ENCODE results near the gene ZNF613. TPM values are rescaled to one million over a fixed set of nuclear protein-coding genes. Genes with fewer than 3 reads are reported as not detected.
"Not testable (repeated sequence)": the region's sequence is repeated elsewhere in the genome, so short reads cannot be mapped to it uniquely, and the experiment has no call there.

Gene ZNF613
- polyA plus RNA-seq, 6 donors from 2014 or later: 2.1 to 8.4 (median 6.1) TPM

GRCh38 chr19:51906108-51906507 lies 21.2 kb upstream of the ZNF613 start:
- Mint-ChIP-seq H3K27me3 (peaks cover 13 to 40% (median 22%) of the 10 kb centered on the region in 3 donors), H3K4me1 (peaks cover 19 to 30% (median 30%) of the 10 kb centered on the region in 3 donors), H3K9me3 (peaks cover 15 to 87% (median 60%) of the 10 kb centered on the region in 7 donors), H3K4me3 (peak overlapping the region in 2 of 8 donors; percentile 25 to 64), H3K36me3 (peaks cover 23 to 47% of the 10 kb centered on the region in 2 donors)
- DNase-seq; ATAC-seq (ENCODE audit: low read depth in 2 of 2); H3K27ac Mint-ChIP-seq: not testable (repeated sequence)

- peaks cover 13 to 40% (median 22%) of the 10 kb centered on the region in 3 donors for H3K27me3 Mint-ChIP-seq
- not testable (repeated sequence) for ATAC-seq (ENCODE audit: low read depth in 2 of 2); DNase-seq
- peak overlapping the region in 1 of 6 donors; percentile 33 for H3K27ac Mint-ChIP-seq
- peaks cover 16 to 40% of the 10 kb centered on the region in 2 donors for H3K36me3 Mint-ChIP-seq
- H3K9me3 Mint-ChIP-seq: peaks cover 11 to 84% (median 68%) of the 10 kb centered on the region in 7 donors
- peaks cover 15 to 22% (median 21%) of the 10 kb centered on the region in 3 donors for H3K4me1 Mint-ChIP-seq
- H3K4me3 Mint-ChIP-seq: peak overlapping the region in 1 of 8 donors; percentile 56
These were observed 19.3 kb upstream of the ZNF613 start for GRCh38 chr19:51907981-51908380.

DNA sequence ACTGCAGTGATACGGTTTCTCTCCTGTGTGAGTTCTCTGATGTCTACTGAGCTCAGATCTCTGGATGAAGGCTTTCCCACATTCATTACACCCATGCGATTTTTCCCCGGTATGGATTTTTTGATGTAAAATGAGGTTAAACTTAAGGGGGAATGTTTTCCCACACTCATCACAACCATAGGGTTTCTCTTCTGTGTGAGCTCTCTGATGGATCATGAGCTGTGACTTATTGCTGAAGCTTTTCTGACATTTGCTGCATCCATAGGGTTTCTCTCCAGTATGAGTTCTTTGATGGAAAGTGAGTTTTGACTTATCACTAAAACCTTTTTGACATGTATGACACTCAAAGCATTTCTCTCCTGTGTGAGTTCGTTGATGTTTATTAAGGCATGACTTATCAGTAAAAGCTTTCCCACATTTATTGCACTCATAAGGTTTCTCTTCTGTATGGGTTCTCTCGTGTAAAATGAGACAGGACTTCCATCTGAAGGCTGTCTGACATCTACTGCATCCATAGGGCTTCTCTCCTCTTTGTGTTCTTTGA lies 11.9 kb upstream of the ZNF613 start:
- DNase-seq (no peak), ATAC-seq (ENCODE audit: low read depth in 2 of 2) (no peak)
- Mint-ChIP-seq H3K27ac (no peak overlapping the region), H3K27me3 (peaks cover 0 to 2% (median 0%) of the 10 kb centered on the region in 3 donors), H3K36me3 (peaks cover 24 to 48% of the 10 kb centered on the region in 2 donors), H3K4me1 (peaks cover 4 to 6% (median 5%) of the 10 kb centered on the region in 3 donors), H3K4me3 (no peak overlapping the region), H3K9me3 (peaks cover 24 to 87% (median 75%) of the 10 kb centered on the region in 7 donors)

GRCh38 chr19:51916167-51916566 lies 11.1 kb upstream of the ZNF613 start:
- ATAC-seq (ENCODE audit: low read depth in 2 of 2) (no peak), DNase-seq (no peak)
- Mint-ChIP-seq H3K4me3 (peak overlapping the region in 1 of 8 donors; percentile 21), H3K27me3 (no peaks in the 10 kb centered on the region), H3K36me3 (peaks cover 24 to 48% of the 10 kb centered on the region in 2 donors), H3K27ac (no peak overlapping the region), H3K4me1 (peaks cover 4 to 6% (median 5%) of the 10 kb centered on the region in 3 donors), H3K9me3 (peaks cover 26 to 90% (median 76%) of the 10 kb centered on the region in 7 donors)

DNA sequence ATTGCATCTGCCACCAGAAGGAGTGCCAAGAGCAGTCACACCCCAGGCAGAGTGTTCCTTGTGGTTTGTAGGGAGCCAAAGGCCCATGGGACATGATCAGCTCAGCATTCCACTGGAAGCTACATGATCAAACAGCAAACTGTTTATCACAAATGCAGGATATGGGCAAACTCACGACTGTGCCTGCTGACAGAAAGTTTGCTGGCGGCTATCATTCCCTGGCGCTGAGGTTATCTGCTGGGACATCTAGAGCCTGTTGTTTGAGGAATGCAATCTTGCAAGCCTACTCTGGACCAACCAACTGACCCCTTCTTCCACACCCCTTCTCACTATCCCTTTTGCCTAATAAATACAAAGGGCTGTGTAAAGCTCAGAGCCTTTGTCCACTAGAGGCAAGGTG lies 7.7 kb upstream of the ZNF613 start:
- Mint-ChIP-seq H3K36me3 (peaks cover 31 to 38% of the 10 kb centered on the region in 2 donors), H3K4me3 (peak overlapping the region in 1 of 8 donors; percentile 33), H3K27me3 (no peaks in the 10 kb centered on the region), H3K9me3 (peaks cover 18 to 95% (median 79%) of the 10 kb centered on the region in 7 donors), H3K4me1 (peaks cover 4 to 6% (median 5%) of the 10 kb centered on the region in 3 donors), H3K27ac (peak overlapping the region in 1 of 6 donors; percentile 54)
- ATAC-seq (ENCODE audit: low read depth in 2 of 2): no peak
- DNase-seq: no peak

- H3K9me3 Mint-ChIP-seq: peaks cover 8 to 97% (median 82%) of the 10 kb centered on the region in 7 donors
- H3K4me1 Mint-ChIP-seq: peaks cover 7 to 9% (median 7%) of the 10 kb centered on the region in 3 donors
- H3K27me3 Mint-ChIP-seq: no peaks in the 10 kb centered on the region
- H3K36me3 Mint-ChIP-seq: peaks cover 27 to 31% of the 10 kb centered on the region in 2 donors
- no peak overlapping the region for H3K4me3 Mint-ChIP-seq
- DNase-seq (no peak), ATAC-seq (ENCODE audit: low read depth in 2 of 2) (no peak)
- H3K27ac Mint-ChIP-seq: no peak overlapping the region
These were observed 5.3 kb upstream of the ZNF613 start for GRCh38 chr19:51921949-51922348.

- Mint-ChIP-seq H3K27me3 (no peaks in the 10 kb centered on the region), H3K4me3 (peak overlapping the region; percentile 95 to 100 (median 98)), H3K36me3 (peaks cover 42 to 43% of the 10 kb centered on the region in 2 donors), H3K27ac (peak overlapping the region in 5 of 6 donors; percentile 89 to 98 (median 96)), H3K4me1 (peaks cover 21 to 34% (median 33%) of the 10 kb centered on the region in 3 donors), H3K9me3 (peaks cover 4 to 74% (median 59%) of the 10 kb centered on the region in 7 donors)
- no peak for ATAC-seq (ENCODE audit: low read depth in 2 of 2)
- no peak for DNase-seq
These were observed 867 bp upstream of the ZNF613 start for GRCh38 chr19:51926426-51926783.

- H3K27me3 Mint-ChIP-seq: no peaks in the 10 kb centered on the region
- DNase-seq: no peak
- peaks cover 9 to 73% (median 50%) of the 10 kb centered on the region in 7 donors for H3K9me3 Mint-ChIP-seq
- peak overlapping the region; percentile 95 to 100 (median 98) for H3K4me3 Mint-ChIP-seq
- H3K36me3 Mint-ChIP-seq: peaks cover 42 to 43% of the 10 kb centered on the region in 2 donors
- peak overlapping the region in 5 of 6 donors; percentile 8 to 97 (median 89) for H3K27ac Mint-ChIP-seq
- peaks cover 21 to 37% (median 33%) of the 10 kb centered on the region in 3 donors for H3K4me1 Mint-ChIP-seq
- no peak for ATAC-seq (ENCODE audit: low read depth in 2 of 2)
These were observed 587 bp downstream of the ZNF613 start for GRCh38 chr19:51927859-51928258.

- Mint-ChIP-seq H3K36me3 (peaks cover 53 to 59% of the 10 kb centered on the region in 2 donors), H3K27ac (no peak overlapping the region), H3K27me3 (no peaks in the 10 kb centered on the region), H3K4me3 (peak overlapping the region in 1 of 8 donors; percentile 35), H3K9me3 (peaks cover 10 to 74% (median 37%) of the 10 kb centered on the region in 7 donors), H3K4me1 (peaks cover 17 to 28% (median 25%) of the 10 kb centered on the region in 3 donors)
- DNase-seq: no peak
- no peak for ATAC-seq (ENCODE audit: low read depth in 2 of 2)
These were observed 4.6 kb downstream of the ZNF613 start for GRCh38 chr19:51931921-51932320.

GRCh38 chr19:51938936-51939335 lies 11.7 kb downstream of the ZNF613 start:
- ATAC-seq (ENCODE audit: low read depth in 2 of 2) (no peak), DNase-seq (no peak)
- Mint-ChIP-seq H3K4me1 (peaks cover 0 to 2% (median 0%) of the 10 kb centered on the region in 3 donors), H3K27me3 (no peaks in the 10 kb centered on the region), H3K27ac (no peak overlapping the region), H3K4me3 (no peak overlapping the region), H3K36me3 (peaks cover 88 to 90% of the 10 kb centered on the region in 2 donors), H3K9me3 (peaks cover 19 to 92% (median 81%) of the 10 kb centered on the region in 7 donors)

GRCh38 chr19:51944798-51945552 lies 17.7 kb downstream of the ZNF613 start:
- Mint-ChIP-seq H3K9me3 (peaks cover 29 to 96% (median 88%) of the 10 kb centered on the region in 7 donors), H3K4me1 (no peaks in the 10 kb centered on the region), H3K27me3 (no peaks in the 10 kb centered on the region), H3K36me3 (peaks cover 62 to 75% of the 10 kb centered on the region in 2 donors), H3K4me3 (peak overlapping the region in 1 of 8 donors; percentile 63), H3K27ac (no peak overlapping the region)
- ATAC-seq (ENCODE audit: low read depth in 2 of 2) (no peak), DNase-seq (no peak)

- Mint-ChIP-seq H3K4me3 (no peak overlapping the region), H3K9me3 (peaks cover 28 to 96% (median 87%) of the 10 kb centered on the region in 7 donors), H3K27ac (no peak overlapping the region), H3K4me1 (no peaks in the 10 kb centered on the region), H3K27me3 (no peaks in the 10 kb centered on the region), H3K36me3 (peaks cover 55 to 66% of the 10 kb centered on the region in 2 donors)
- no peak for DNase-seq
- ATAC-seq (ENCODE audit: low read depth in 2 of 2): no peak
These were observed 19.3 kb downstream of the ZNF613 start for GRCh38 chr19:51946602-51947001.

DNA sequence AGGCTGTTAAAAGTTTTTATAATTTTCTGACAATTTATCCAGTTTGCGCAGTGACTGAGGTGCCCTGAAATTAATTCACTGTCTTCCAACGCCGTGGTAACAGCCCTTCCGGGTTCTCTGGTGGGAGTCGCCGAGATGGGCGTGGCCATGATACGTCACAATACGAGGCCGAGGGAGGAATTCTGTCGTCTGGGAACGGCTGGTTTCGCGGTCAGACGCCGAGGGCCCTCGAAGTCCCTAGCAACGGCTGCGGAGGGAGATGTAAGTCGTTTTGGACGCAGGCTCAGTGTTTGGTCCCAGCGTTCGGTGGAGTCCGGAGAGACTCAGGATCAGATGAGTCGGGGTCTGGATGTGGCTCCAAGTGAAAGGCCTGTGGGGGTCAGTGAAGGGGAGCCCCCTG lies 21.7 kb downstream of the ZNF613 start:
- Mint-ChIP-seq H3K27me3 (no peaks in the 10 kb centered on the region), H3K36me3 (peaks cover 41 to 51% of the 10 kb centered on the region in 2 donors), H3K4me1 (no peaks in the 10 kb centered on the region), H3K4me3 (peak overlapping the region in 2 of 8 donors; percentile 36 to 42), H3K27ac (no peak overlapping the region), H3K9me3 (peaks cover 25 to 84% (median 77%) of the 10 kb centered on the region in 7 donors)
- DNase-seq (no peak), ATAC-seq (ENCODE audit: low read depth in 2 of 2) (no peak)
